ENCODE measurements around the gene ARF3.
"Not testable (repeated sequence)": the region's sequence is repeated elsewhere in the genome, so short reads cannot be mapped to it uniquely, and the experiment has no call there.

The ARF3 gene

GRCh38 chr12:48929551-48929950 lies 27.7 kb downstream of the ARF3 start:
- no peak for DNase-seq (ENCODE audit: low read depth in 3 of 3)

- no peak for DNase-seq (ENCODE audit: low read depth in 3 of 3)
These were observed 30.0 kb downstream of the ARF3 start for GRCh38 chr12:48927261-48927660.

GRCh38 chr12:48925304-48926011 lies 31.8 kb downstream of the ARF3 start, which contains the start of gene FKBP11:
Gene FKBP11 (minus strand): TSS chr12:48925492. CDS start chr12:48925428, 64 bp downstream.
- peak; percentile 38 to 78 (median 53) for DNase-seq (ENCODE audit: low read depth in 3 of 3)

GRCh38 chr12:48924617-48925303 lies 32.5 kb downstream of the ARF3 start:
- DNase-seq (ENCODE audit: low read depth in 3 of 3): peak; percentile 40 to 69 (median 41)

DNA sequence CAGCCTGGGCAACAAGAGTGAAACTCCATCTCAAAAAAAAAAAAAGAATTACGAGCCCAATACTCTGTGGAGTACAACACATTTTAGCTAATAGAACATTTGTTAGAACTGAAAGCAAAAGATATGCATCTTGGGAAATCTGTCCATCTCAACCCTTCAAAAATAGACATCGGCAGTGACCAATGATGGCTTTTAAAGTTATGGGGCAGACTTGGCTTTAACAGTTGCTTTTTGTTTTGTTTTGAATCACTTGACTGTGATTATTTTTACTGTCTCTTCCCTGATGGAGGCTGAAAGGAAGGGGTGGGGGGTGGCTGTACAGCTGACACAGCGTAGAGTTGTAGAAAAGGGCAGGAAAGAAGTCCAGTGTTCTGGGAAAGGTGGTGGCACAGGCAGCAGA lies 34.2 kb downstream of the ARF3 start:
- DNase-seq (ENCODE audit: low read depth in 3 of 3): no peak

DNA sequence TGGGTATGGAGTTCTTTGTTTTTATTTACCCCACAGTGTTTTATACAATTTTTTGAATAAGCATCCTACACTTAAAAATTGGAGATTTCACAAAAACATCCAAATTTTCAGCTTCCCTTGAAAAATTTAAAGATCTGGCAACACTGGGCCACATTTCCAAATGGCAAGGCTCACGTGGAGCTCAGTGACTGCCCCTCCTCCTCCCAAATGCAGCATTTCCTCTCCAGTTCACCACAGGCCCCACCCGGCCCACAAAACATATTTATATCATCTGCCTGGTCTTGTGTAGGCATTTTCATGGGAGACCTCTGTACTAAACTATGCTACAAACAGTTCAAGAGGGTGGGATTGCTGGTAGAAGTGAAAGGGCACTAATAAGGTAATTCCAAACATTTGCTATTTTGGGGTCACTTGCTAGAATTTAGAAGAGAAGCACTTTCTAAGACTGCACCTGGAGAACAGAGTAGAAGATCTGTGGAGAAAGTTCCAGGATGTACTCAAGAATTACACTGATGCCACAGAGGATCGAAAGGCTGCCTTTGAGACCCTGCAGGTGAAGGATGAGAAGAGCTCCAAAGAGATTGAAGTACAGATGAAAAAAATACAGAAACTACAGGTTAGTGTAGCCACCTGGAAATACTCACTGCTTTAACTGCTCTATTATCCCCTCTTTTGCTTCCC lies 39.3 kb downstream of the ARF3 start:
- DNase-seq (ENCODE audit: low read depth in 3 of 3): peak in 1 of 3 experiments; percentile 13

- no peak for DNase-seq (ENCODE audit: low read depth in 3 of 3)
These were observed 47.1 kb downstream of the ARF3 start for GRCh38 chr12:48910196-48910595.

DNA sequence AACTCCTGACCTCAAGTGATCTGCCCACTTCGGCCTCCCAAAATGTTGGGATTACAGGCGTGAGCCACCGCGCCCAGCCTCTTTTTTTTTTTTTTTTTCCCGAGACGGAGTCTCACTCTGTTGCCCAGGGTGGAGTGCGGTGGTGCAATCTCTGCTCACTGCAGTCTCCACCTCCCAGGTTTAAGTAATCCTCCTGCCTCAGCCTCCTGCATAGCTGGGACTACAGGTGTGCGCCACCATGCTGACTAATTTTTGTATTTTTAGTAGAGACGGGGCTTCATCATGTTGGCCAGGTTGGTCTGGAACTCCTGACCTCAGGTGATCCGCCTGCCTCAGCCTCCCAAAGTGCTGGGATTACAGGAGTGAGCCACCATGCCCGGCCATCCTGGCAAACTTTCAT lies 47.6 kb downstream of the ARF3 start:
- DNase-seq (ENCODE audit: low read depth in 3 of 3): not testable (repeated sequence)

- DNase-seq (ENCODE audit: low read depth in 3 of 3): no peak
These were observed 50.0 kb downstream of the ARF3 start for GRCh38 chr12:48907245-48907644.

DNA sequence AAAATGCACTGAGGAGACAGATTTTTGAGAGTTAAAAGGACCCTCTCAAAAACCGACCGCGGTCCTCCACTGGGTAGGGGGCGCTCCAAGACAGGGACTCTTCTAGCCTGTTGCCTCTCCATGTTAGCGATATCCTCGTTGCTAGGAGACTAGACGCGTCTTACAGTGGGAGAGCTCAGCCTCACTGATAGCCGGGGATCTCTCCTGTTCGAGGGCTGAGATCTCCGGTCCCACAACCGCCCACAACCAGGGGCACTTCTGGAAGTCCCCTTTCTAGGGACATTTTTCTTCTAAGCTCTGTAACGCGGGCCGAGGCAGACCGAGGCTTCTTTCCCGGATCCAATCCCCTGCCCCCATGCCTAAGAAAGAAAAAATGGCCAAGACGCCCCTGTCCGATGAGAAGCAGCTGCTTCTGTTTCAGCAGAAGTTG lies 53.3 kb downstream of the ARF3 start:
- DNase-seq (ENCODE audit: low read depth in 3 of 3): peak; percentile 62 to 78 (median 75)

- no peak for DNase-seq (ENCODE audit: low read depth in 3 of 3)
These were observed 53.8 kb downstream of the ARF3 start for GRCh38 chr12:48903363-48903981.

DNA sequence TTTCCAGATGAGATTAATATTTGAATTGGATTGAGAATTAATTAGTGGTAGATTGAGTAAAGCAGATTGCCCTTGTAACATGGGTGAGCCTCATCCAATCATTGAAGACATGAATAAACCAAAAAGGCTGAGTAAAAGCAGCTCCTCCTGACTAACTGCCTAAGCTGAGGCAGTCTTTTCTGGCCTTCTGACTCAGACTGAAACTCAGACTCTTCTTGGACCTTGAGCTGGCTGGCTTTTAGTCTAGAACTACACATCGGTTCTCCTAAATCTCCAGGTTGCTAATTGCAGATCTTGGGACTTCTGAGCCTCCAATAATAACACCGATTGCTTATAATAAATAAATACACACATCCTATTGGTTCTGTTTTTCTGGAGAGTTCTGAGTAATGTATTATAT lies 56.0 kb downstream of the ARF3 start:
- no peak for DNase-seq (ENCODE audit: low read depth in 3 of 3)

- no peak for DNase-seq (ENCODE audit: low read depth in 3 of 3)
These were observed 57.6 kb downstream of the ARF3 start for GRCh38 chr12:48899651-48900050.

- no peak for DNase-seq (ENCODE audit: low read depth in 3 of 3)
These were observed 63.0 kb downstream of the ARF3 start for GRCh38 chr12:48894271-48894670.

GRCh38 chr12:48890657-48891418 lies 66.4 kb downstream of the ARF3 start:
- DNase-seq (ENCODE audit: low read depth in 3 of 3): peak; percentile 43 to 77 (median 59)

- DNase-seq (ENCODE audit: low read depth in 3 of 3): no peak
These were observed 67.6 kb downstream of the ARF3 start for GRCh38 chr12:48889679-48890078.

All from stimulated activated CD4-positive, alpha-beta T cell treated with anti-CD3 and anti-CD28 coated beads, TNF-alpha, amount 100 ng/mL, for 24 hours (primary cell).